Right ventricle myocardium inferior (tissue), 1 donor: ENCODE data around the gene ZWILCH. TPM values are rescaled to one million over a fixed set of nuclear protein-coding genes. Genes with fewer than 3 reads are reported as not detected.
"Not testable (repeated sequence)": the region's sequence is repeated elsewhere in the genome, so short reads cannot be mapped to it uniquely, and the experiment has no call there.

Experiments used
- ATAC-seq: fragments of 200-7000 bp; cut with Tn5 transposase; one replicate; pipeline ENCODE4 v1.9.1; 2020; ENCODE audit warnings: mild to moderate bottlenecking, moderate library complexity
- DNase-seq: peaks from one replicate; pipeline ENCODE4 v3.0.0; 2021; ENCODE audit errors: missing footprints
- intact Hi-C: fragments of 100-400 bp; cut with DNase I; formaldehyde crosslinking; loops from one replicate; pipeline ENCODE4 v1.11.0; 2022
- total RNA-seq: library from RNA; stranded (reverse); fragmentation: NEBNext Ultra II Directional; extraction: Animal tissue kit (Norgen Biotek cat#: 25700); gene quantifications from one replicate; pipeline ENCODE4 v1.2.1, GENCODE V29; 2021
- donor health status: DM: no; HTN: yes; CAD: no; lungs with severe emphysema.

The ZWILCH gene
- total RNA-seq, 1 donor from 2014 or later = 2.1 TPM

GRCh38 chr15:66570327-66570726 is 65.2 kb downstream of the ZWILCH start:
- ATAC-seq (no peak), DNase-seq (no peak)
- intact Hi-C loops = no loop called here

DNA sequence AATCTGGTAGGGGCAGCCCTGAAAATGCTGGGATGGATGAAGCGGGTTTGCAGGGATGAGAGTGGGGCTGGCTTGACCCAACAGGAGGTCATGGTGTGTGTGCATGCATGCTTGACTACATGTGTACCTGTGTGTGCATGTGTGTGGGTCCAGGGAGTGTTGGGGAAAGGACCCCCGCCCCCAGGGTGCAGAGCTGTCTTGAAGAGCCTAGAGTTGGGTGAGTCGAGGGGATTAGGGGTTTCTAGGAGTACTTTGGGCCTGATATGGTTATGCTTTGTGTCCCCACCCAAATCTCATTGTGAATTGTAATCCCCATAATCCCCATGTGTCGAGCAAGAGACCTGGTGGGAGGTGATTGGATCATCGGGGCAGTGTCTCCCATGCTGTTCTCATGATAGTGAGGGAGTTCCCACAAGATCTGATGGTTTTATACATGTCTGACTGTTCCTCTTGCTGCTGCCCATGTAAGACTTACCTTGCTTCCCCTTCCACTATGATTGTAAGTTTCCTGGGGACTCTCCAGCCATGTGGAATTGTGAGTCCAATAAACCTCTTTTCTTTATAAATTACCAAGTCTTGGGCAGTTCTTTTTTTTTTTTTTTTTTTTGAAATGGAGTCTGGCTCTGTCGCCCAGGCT is 65.8 kb downstream of the ZWILCH start:
- no peak for ATAC-seq
- DNase-seq = no peak
- intact Hi-C loops = no loop called here

GRCh38 chr15:66572146-66572545 is 67.0 kb downstream of the ZWILCH start:
- no peak for DNase-seq
- ATAC-seq = no peak
- intact Hi-C loops = no loop called here

DNA sequence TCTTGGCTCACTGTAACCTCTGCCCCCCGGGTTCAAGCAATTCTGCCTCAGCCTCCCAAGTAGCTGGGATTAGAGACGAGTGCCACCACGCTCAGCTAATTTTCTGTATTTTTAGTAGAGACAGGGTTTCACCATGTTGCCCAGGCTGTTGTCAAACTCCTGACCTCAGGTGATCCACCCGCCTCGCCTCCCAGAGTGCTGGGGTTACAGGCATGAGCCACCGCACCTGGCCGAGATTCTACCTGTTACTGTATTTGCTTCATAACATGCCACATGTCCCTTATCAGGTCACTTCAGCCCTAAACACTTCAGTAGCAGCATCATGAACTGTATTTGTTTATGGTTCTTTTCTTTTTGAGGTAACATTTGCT is 68.2 kb downstream of the ZWILCH start:
- DNase-seq = no peak
- no peak for ATAC-seq
- intact Hi-C loops = no loop called here

GRCh38 chr15:66573719-66574595 is 68.8 kb downstream of the ZWILCH start:
- ATAC-seq (peak; percentile 53), DNase-seq (no peak)
- intact Hi-C loops = no loop called here

- DNase-seq = no peak
- intact Hi-C loops = no loop called here
- no peak for ATAC-seq
Measured at GRCh38 chr15:66574596-66574950, 69.4 kb downstream of the ZWILCH start.

DNA sequence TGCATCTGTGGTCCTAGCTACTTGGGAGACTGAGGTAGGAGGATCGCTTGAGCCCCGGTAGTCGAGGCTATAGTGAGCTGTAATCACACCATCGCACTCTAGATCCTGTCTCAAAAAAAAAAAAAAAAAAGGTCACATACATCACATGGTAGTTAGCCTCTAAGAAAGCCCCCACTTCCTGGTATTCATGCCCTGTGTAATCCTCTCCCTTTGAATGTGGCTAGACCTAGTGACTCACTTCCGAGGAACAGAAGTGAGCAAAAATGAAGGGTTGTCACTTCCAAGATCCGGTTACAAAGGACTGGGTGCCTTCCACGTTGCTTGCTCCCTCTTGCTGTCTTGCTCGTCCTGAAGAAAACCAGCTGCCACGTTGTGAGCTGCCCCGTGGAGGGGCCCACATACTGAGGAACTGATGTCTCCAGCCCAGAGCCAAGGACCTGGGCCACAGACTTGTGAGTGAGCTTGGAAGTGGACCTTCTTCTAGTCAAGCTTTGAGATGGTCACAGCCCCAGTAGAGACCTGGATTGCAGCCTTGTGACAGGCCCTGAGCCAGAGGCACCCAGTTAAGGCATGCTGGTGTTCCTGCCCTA is 73.3 kb downstream of the ZWILCH start:
- no peak for ATAC-seq
- intact Hi-C loops = no loop called here
- no peak for DNase-seq

- ATAC-seq = peak; percentile 84
- peak; percentile 77 for DNase-seq
- intact Hi-C loops = no loop called here
Measured at GRCh38 chr15:66580643-66581042, 75.5 kb downstream of the ZWILCH start.

DNA sequence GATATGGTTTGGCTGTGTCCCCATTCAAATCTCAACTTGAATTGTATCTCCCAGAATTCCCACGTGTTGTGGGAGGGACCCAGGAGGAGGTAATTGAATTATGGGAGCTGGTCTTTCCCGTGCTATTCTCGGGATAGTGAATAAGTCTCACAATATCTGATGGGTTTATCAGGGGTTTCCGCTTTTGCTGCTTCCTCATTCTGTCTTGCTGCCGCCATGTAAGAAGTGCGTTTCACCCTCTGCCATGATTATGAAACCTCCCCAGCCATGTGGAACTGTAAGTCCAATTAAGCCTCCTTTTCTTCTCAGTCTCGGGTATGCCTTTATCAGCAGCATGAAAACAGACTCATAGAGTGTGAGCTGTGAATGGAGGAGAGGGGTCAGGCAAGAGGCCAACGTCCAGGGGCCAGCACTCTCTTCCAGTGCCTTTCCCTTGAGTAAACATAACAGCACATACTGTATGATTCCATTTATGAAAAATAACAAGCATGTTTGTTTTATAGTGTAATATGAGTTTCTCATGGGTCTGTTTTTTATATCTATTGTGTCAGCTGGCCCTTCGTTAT is 76.9 kb downstream of the ZWILCH start:
- peak; percentile 79 for ATAC-seq
- intact Hi-C loops = no loop called here
- DNase-seq = no peak

DNA sequence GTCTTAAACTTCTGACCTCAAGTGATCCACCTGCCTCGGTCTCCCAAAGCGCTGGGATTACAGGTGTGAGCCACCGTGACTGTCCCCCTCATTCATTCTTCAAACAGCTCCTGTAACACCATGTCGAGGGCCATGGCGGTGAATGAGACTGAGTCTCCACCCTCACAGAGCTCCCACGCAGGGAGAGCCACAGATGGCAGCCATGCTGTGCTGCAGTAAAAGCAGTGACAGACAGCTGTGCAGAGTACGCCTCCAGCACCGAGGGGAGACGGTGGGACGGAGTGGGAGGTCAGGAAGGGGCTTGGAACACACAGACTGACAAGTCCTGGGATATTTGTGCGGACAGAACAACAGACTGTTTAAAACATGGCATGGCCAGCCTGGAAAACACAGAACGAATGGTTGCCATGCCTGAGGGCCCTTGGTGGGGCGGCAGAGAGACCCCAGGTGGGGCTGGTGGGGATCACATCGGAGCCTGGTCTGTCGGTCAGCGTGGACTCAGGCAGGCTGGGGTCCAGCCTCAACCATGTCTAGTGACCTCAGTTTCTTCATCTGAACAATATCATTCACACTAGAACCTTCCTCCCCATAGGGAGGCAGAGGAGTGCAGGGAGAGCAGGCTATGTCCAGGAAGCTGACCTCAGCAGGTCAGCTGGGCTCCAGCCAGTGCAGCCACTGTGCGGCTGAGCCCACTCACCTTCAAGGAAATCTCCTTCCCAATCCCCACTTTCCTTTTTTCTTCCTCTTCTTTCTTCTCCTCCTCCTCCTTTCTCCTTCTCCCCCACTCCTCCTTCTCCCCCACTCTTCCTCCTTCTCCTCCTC is 81.2 kb downstream of the ZWILCH start:
- intact Hi-C loops = no loop called here
- ATAC-seq = no peak
- DNase-seq = no peak

DNA sequence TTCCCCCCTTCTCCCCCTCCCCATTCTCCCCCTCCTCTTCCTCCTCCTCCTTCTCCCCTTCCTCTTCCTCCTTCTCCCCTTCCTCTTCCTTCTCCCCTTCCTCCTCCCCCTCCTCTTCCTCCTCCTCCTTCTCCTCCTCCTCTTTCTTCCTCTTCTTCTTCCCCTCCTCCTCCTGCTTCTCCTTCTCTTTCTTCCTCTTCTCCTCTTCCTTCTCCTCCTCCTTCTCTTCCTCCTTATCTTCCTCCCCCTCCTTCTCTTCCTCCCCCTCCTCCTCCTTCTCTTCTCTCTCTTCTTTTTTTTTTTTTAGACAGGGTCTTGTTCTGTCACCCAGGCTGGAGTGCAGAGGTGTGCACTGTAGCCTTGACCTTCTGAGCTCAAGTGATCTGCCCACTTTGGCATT is 81.9 kb downstream of the ZWILCH start:
- no peak for DNase-seq
- intact Hi-C loops = no loop called here
- ATAC-seq = no peak

DNA sequence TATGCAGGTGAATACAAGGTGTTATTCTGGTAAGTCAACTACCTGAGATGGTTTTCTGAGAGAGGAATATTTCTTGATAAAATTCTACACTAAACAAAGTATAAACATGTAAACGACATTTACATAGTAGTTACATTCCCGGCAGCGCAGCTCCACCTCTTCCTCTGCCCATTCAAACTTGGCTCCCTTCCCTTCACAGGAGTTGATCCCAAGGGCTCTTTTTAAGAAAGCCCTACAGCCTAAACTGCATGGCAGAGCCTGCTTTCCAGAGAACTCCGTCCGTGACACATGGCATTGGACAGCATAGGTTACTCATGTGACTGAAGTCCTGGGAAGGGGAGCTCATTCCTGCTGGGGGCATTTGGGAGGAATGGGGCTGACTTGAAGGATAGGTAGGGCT is 82.6 kb downstream of the ZWILCH start:
- intact Hi-C loops = no loop called here
- no peak for DNase-seq
- ATAC-seq = no peak

DNA sequence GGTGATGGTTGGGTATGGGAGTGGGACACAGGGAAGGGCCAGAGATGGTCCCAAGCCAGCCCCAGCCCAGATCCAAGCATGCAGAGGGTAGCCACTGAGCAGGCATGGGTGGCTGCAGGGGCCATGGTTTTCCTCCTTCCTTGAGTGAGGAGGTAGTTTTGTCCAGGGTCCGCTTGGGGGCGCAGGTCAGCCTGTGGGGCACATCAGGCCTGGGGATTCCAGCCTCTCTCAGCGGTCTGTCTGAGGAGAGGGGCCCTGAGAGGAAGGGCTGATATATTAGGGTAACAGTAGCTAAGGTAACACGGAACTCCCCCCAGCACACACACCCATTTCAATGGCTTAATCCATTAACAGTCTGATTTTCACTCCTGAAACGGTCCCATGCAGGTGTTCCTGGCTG is 83.4 kb downstream of the ZWILCH start:
- no peak for ATAC-seq
- DNase-seq = no peak
- intact Hi-C loops = no loop called here

DNA sequence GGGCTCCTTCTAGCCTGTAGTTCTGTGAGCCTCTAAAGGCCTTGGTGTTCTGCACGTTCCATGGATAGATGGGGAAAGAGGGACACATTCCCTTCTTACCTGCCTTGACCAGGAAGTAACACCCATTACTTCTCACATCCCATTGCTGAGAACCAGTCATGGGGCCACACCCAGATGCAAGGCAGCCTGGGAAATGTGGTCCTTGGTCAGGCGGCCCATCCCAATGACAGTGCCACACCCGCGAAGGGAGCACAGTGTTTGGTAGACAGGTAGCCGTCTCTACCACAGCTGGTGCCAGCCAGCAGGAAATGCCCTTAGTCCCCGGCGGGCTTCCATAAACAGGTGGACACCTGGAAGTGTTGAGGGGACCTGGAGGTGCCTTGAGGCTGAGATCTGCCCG is 83.8 kb downstream of the ZWILCH start:
- no peak for DNase-seq
- no peak for ATAC-seq
- intact Hi-C loops = no loop called here

GRCh38 chr15:66589429-66589828 is 84.3 kb downstream of the ZWILCH start:
- DNase-seq, intact Hi-C loops: not testable (repeated sequence)

GRCh38 chr15:66590435-66590834 is 85.3 kb downstream of the ZWILCH start:
- intact Hi-C loops = no loop called here
- DNase-seq = no peak
- no peak for ATAC-seq

More at GRCh38 chr15:66589429-66589828, 84.3 kb downstream of the ZWILCH start:
- not testable (repeated sequence) for ATAC-seq

DNA sequence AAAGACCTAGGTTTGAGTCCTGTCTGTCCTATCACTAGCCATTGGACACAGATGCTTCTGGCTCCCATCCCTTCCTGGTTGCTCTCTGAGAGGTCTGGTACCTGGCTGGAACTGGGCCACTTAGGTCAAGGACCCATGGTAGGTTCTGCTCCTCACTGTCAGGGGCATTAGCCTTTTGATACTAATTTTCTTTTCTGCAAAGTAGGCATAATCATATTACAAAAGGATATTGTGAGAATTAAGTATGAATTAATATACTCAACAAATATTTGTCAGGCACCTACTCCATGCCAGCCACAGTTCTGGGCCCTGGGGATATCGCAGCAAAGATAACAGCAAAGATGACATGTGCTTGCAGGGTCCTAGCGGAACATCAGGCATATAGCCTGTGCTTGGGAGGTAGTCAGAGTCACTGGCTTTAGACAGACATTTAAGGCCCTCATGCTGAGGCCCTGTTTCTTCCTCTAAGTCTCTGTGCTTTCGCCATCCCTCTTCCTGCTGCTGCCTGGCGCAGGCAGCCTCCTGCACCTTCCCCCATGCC is 86.3 kb downstream of the ZWILCH start:
- no peak for DNase-seq
- intact Hi-C loops = no loop called here
- ATAC-seq = no peak

DNA sequence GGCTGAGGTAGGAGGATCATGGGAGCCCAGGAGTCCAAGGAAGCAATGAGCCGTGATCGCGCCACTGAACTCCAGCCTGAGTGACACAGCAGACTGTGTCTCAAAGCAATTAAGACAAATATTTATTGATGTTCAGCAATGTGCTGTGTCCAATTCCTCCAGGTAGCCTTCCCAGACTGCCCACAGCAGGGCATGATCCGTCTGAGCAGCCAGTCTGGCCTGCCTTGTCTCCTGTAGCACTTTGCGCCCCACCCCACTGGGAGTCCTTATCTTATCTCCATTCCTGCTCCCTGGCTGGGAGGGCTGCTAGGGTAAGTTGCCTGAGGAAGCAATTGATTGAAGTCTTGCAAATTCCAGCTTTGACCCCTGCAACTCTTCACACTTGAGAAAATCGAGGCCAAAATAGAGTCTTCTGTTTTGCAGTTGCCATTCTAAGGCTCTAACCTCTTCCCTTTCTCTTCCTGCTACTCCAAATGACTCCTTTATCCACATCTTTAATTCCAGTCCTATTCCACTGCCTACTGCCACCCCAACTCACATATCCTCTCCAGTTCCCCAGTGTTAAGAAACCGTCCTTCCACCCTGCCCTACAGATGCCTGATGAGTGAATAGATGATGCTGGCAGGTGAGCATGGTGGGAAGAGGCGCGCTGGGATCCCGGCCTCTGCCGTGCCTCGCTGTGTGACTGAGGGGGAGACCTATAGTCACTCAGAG is 87.5 kb downstream of the ZWILCH start:
- intact Hi-C loops = no loop called here
- no peak for DNase-seq
- ATAC-seq = no peak
